OCI-M2 (cell line): ENCODE results near the gene TBX4.
"Not testable (repeated sequence)": the region's sequence is repeated elsewhere in the genome, so short reads cannot be mapped to it uniquely, and the experiment has no call there.

Experiments
- DNase-seq: peaks from one replicate; lab custom pipeline; 2025; ENCODE audit not compliant: unreplicated experiment; lab: John Stamatoyannopoulos, UW

Gene TBX4

DNA sequence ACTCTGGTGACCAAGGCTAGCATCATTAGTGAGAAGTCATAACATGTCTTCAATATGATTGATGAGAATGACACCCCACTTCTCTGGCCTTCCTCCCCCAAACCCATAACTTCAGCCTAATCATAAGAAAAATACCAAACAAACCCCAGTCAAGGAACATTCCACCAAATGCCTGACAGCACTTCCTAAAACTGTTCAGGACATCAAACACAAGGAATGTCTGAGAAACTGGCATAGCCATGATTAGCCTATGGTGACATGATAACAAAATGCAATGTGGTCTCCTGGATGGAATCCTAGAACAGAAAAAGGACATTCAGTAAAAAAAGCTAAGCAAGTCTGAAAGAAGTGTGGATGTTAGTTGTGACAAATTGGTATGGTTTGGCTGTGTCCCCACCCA is 24.7 kb upstream of the TBX4 start:
- no peak for DNase-seq

DNA sequence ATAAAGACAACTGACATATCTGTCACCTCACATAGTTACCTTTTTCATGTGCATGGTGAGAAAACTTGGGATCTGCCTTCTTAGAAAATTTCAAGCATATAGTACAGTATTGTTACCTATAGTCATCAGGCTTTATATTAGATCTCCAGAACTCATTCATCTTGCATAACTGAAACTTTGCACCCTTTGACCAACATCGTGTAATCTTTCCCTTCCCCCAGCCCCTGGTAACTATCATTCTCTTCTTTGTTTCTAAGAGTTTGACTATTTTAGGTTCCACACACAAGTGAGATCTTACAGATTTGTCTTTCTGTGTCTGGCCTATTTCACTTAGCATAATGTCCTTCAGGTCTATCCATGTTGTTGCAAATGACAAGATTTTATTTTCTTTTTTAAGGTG is 22.9 kb upstream of the TBX4 start:
- no peak for DNase-seq

DNA sequence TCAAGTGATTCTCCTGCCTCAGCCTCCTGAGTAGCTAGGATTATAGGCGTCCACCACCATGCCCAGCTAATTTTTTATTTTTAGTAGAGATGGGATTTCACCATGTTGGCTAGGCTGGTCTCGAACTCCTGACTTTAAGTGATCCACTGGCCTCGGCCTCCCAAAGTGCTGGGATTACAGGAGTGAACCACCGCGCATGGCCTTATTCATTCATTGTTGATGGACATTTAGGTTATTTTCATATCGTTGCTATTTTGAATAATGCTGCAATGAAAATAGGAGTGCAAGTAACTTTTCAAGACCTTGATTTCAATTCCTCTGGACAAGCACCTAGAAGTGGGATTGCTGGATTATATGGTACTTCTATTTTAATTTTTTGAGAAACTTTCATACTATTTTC is 22.4 kb upstream of the TBX4 start:
- DNase-seq: not testable (repeated sequence)

DNA sequence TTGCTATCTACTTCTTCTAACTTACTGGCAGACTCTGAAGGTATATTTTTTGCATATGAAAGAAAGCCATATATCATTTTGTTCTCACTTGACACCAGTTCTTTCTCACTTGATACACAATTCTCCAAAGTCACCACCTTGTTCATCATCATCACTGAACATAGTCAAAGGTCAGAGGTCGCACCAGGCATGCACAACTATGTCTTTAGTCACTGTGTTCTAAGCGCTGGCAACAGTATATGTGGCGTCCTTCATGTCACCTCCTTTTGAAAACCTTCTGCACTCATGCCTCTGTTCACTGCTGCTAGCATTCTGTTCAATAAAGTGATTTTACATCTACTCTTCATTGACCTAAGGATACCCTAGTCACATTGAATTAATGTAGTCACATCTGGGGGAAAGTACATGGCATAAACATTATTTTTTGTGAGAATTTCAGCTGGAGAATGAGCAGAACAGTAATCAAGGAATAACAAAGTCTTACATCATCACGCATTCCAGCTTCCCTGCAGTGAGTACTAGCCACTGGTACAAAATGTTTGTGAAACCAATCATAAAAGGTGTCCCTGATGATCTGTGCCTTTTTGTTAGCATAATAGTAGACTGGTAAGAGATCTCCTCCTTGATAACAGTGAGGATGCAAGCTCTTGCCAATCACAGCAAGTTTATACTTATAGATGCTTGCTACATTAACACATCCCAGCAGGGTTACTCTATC is 20.5 kb upstream of the TBX4 start:
- DNase-seq: no peak

DNA sequence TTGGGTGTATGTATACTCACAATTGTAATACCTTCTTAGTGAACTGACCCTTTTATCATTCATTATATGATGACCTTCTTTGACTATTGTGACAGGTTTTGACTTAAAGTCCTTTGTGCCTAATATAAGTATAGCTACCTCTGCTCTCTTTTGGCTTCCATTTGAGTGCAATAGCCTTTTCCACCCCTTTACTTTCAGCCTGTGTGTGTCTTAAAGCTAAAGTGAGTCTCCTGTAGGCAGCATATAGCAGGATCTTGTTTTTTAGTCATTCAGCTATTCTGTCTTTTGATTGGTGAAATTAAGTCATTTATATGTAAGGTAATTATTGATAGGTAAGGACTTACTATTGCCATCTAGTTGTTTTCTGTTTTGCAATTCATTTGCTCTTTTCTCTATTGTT is 15.9 kb upstream of the TBX4 start:
- no peak for DNase-seq

DNA sequence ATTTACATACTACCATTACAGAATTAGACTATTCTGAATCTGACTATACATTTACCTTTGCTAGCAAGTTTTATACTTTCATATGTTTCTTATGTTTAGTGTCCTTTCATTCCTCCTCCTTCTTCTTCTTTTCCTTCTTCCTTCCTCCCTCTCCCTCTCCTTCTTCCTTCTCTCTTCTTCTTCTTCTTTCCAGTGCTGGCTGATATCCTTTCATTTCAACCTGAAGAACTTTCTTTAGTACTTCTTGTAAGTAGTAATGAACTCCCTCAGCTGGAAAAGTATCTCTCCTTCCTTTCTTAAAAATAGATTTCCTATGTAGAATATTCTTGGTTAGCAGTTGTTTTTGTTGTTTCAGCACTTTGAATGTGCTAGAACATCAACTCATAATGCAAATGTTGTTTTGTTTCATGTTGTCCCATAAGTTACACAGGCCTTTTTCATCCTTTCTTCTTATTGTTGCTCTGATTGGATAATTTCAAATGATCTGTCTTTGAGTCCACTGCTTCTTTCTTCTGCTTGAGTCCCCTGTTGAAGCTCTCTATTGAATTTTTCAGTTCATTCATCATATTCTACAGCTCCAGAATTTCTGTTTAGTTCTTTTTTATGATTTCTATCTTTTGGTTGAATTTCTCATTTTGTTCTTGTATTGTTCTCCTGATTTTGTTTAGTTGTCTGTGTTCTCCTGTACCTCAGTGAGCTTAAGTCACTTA is 15.1 kb upstream of the TBX4 start:
- no peak for DNase-seq

DNA sequence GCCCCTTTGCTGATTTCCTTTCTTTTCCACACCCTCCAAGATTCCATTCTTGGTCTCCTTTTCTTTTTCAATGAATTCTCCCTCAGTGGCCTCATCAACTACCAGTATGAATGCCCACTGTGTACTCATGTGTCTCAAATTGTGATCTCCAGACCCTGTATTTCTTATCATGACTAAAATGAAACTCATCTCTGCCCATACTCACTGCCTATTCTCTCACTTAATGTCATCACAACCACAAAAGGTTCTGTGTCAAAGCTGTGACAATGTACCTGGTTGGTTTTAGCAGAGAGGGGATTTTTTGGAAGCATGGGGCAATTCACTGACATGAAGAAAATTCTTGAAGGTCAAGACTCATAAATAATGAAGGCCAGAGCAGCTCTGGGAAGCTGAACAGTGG is 11.5 kb upstream of the TBX4 start:
- no peak for DNase-seq

DNA sequence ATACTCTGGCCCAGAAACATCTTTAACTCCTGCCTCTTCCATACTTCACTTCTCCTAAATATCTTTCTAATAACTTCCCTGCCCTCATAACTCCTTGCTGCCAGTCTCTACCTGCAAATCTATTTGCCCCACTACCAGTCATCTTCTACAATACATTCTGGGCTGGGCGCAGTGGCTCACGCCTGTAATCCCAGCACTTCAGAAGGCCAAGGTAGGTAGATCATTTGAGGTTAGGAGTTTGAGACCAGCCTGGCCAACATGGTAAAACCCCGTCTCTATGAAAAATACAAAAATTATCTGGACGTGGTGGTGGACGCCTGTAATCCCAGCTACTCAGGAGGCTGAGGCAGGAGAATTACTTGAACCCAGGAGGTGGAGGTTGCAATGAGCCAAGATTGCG is 10.7 kb upstream of the TBX4 start:
- DNase-seq: not testable (repeated sequence)

DNA sequence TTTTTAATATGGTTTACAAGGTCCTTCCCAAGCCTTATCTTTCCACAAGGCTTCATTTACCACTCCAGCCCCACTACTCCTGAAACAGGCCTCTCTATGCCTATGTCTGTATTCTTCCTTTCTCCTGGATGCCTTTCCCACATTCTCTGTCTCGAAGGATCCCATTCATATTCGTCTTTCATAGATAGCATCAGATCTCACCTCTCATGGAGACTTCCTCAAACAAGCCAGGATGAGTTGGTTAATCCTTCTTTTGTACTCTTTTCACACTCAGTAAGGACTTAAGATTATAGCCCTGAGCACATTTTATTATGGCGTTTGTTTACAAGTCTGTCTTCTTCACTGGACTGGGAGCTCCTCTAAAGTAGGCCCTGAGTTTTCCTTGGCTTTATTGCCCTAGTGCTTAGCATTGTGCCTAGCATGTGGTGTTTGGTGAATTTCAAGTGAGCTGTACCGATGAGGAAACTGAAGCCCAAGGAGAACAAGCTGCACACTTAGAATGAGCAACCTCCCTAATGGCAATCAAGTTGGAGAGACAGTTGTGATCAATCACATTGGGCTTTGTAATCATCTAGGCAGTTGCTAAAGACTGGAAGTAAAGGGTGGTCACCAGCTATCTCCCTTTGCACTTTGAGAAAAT is 10.0 kb upstream of the TBX4 start:
- no peak for DNase-seq

DNA sequence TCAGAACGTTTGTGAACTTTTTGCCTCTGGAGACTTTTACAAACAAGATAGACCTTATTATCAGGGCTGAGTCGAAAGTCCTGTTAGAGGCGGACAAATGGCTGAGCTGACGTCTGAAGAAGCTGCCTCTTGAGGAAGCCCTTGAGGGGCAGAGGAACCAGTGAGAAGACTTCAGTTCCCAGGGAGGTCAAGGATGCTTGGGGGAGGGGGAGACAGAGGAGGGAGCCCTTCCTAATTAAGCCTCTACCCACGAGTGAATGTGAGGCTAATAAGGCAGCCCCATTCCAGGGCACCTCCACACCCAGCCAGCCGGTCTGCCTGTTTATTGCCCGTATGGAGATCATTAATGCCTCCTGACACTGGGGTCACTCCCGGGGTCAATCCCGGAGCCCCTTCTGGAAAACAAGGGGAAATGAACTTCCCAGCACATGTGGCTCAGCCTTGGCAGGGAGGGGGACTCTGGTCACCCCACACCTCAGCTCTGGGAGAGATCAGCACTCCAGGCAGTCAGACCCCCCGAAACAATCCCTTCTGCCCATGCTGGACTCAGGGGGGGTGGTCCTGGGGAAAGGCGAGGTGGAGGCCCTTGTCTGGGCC is 9.2 kb upstream of the TBX4 start:
- no peak for DNase-seq

DNA sequence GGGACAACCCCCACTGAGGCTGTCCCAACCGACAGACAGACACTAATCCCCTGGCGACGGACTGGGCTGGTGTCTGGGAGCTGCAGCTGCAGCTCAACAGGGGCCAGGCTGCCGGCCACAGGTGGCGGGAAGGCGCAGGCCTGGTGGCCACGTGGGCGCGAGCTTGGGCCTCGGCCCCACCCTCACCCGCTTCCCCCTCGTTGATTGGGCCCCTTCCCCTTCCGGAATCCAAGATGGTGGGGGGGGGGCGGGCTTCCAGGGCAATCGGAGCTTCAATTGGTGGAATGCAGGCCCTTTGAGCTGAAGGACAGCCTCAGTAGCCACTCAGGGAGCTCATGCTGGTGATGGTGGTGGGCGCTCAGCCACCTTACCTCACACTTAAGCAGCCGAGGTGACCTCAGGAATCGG is 8.7 kb upstream of the TBX4 start:
- no peak for DNase-seq

DNA sequence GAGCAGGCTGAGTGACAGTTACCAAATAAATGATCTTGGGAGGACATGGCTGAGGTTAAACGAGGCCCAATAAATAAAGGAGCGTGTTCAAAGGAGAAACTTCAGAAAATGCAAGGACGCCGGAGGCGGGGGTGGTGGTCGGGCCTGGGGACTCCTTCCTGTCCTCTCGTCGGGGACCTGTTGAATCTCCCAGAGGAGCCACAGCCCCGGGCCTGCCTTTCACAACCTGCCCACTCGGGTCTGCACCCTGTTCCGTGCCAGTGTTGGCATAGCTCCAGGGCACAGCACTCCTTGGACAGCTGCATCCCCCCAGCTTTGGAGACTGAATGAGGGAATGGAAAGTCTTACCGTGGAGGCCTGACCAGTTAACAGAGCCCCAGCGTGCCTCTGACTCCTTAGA is 8.1 kb upstream of the TBX4 start:
- no peak for DNase-seq

DNA sequence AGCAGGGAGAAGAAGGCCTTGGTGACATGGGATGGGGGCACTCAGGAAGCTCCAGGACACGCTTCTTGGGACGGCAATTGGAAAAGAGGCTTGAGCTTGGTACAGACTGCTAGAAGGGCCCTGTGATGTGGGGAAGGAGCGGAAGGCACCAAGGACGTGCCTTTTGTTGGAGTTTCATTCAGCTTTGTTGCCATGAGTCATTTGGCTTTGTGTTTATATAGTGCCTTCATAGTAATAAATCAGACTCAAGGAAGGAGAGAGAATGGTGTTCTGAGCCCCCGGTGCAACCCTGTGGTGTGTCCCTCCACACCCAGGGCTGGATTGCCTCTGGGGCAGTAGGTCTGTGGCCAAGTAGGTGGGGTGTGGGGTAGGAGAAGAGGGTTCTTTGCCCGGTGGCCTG is 7.4 kb upstream of the TBX4 start:
- no peak for DNase-seq

DNA sequence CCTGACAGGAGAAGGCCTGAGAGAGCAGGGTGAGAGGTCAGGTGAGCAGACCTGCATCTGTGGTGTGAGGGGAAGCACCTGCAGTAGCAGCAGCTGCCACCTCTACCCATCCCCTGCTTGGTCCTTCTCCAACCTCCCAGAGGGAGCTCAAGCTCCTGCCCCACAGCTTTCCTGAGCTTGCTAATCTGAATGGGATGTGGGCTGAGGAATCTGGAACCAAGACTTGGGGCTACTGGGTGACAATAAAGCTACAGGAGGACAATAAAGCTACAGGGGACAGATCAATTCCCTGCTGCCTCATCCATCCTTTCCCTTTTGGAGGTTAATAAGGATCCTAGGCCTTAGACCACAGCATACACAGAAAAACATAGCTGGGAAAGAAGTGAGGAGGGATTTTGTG is 4.9 kb upstream of the TBX4 start:
- no peak for DNase-seq

DNA sequence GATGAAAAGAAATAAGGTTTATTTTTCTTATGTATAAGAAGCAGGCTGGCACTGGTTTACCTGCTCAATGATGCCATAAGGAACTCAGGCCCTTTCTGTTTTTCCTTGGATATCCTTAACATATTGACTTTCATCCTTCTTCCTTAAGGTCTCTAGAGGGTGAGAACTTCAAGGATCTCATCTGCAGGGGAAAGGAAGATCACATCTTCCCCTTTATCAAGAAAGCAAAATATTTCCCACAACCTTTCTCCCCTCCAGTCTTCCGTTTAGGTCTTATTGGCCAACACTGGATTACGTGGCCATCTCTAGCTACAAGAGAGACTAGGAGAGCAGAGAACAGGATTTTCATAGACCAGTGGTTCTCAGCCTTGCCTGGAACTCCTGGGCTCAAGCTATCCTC is 4.2 kb upstream of the TBX4 start:
- DNase-seq: no peak

DNA sequence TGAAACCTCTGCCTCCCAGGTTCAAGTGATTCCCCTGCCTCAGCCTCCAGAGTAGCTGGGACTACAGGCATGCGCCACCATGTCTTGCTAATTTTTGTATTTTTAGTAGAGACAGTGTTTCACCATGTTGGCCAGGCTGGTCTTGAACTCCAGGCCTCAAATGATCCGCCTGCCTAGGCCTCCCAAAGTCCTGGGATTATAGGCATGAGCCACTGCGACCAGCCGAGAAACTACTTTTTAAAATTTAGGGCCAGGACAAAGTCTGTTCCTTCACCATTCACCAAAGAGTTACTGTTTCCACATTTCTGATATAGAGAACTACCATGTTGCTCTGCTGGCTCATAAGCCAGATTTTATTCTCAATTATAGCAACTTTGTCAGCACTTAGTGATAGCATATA is 3.1 kb upstream of the TBX4 start:
- DNase-seq: not testable (repeated sequence)

DNA sequence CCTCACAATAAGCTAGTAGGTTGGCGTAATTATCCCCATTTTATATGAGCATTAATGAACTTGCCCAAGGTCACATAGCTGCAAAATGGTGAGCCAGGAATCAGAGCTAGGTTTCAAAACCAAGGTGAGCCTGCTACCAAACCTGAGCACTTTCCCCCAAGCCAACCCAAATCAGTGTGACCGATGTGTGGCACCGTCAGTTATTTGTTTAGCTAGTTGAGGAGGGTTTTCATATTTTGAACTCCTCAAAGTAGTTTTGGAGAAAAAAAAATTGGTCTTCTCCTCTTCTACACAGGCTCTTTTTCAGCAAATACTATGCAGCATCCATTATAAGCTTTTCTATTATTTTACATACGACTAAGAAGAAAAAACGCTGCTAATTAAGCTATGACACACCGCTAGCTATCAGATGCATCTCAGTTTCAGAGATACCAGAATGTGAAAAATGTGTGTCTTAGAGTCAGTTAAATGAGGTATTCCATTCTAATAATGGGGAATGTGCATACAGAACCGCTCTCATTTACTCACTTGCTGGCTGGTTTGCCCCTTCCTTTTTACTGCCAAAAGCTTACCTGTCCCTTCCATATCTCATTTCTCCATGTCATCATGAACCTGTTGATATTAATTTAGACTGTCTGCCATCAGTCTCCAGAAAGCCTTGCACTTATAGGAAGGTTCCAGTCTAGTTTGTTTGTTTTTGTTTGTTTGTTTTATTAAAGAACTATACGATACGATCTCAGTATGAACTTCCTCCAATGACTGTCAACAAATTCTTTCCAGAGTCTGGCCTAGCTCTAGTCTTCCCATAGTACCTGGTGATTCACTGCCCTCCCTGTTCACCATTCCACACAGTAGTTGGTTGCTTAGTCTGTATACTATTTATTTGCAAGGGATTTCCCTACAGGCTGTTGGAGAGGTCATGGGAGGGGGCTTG is 2.2 kb upstream of the TBX4 start:
- DNase-seq: no peak

DNA sequence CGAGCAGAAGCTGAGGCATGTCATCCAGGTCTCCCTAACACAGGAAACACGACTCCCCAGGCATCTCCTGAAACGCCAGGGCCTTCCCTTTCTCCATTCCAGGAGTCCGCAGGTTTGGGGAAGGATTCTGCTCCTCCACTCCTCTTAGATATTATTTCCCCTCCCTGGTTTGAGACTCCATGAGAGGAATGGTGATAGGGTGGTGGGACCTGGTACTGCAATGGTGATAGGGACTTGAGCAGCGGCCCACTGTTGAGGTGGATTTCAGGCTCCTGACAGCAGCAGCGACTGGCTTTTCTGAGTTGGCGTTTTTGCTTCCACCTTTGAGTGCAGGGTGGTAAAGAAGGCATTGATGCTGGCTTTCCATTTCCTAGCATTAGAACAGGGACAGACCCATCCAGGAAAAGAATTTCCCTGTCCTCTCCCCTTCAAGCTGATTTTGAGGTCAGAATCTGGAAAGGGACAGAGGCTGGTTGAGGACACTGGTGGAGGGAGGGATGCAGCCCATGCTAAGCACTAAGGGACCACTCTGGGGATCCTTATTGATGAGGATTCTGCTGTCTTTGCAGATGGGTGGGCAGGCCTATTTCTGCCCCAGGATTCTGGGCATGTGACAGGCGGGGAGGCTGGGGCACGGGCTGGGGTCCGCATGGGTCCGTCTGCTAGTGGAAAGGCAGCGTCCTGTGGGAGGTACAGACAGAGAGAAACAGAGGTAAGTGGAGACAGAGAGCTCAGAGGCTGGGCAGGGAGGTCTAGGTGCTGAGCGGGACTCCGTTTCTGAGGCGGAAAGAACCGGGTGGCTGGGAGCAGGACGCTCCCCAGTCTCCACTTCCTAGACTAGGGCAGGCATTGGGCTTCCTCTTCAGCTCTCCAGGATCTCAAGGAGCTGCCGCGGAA is 1.3 kb upstream of the TBX4 start:
- DNase-seq: no peak

DNA sequence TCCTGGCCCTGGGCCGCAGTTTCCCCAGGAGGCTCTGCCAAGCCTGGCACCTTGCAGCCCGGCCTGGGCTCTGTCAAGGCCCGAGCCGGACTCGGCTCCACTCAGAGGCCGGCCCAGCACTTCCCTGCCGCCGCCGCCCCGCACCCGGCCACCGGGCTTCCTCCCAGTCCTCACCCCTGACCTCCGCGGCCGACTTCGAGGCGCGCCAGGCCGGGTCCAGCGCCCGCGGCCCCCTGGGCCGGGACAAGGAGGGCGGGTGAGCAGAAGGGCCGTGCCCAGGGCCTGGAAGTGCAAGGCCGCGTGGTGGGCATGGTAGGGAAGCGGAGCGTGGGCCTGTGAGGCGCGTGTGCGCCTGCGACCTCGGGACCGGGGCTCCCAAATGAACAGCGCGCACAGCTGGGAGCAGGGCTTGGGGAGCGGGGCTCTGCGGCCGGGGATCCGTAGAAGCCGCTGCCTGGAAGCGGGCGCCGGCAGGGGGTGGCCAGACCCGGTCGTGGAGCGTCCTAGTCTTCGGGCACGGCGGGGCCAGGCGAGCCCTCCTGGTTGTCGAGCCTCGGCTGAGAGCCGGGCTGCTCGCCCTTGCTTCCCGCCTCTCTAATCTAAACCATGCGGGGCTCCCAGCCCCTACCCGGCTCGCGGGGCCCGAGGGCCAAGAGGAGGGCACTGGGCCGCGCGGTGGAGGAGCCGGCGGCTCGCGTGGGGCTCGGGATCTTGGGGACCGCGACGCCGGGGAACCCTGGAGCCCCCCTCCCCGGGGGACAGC is 503 bp upstream of the TBX4 start:
- no peak for DNase-seq
